Liver (tissue), 3 donors: ENCODE measurements around the gene SLC6A3.

Experiments
- GABPA ChIP-seq, 2 donors: IDR thresholded peaks in 1 of 2; conservative IDR thresholded peaks in 1 of 2; 2 replicates each; pipeline ENCODE4 v1.6.1; 2016; ENCODE audit warnings: antibody characterized with exemption in 2 of 2, mild to moderate bottlenecking in 1 of 2, moderate library complexity in 1 of 2
- SP1 ChIP-seq: IDR thresholded peaks from 2 replicates; pipeline ENCODE4 v1.6.1; 2018; ENCODE audit warnings: antibody characterized with exemption, mild to moderate bottlenecking
- TF ChIP-seq, protein P1 (sequence below): fragments of 150-350 bp; IDR thresholded peaks from 2 replicates; pipeline ENCODE4 v1.5.1; 2017; ENCODE audit warnings: improper control_type of control experiment, low read depth, low read length; ENCODE audit not compliant: missing input control
- donor health status: healthy.
- donor health status: healthy.

DNA sequence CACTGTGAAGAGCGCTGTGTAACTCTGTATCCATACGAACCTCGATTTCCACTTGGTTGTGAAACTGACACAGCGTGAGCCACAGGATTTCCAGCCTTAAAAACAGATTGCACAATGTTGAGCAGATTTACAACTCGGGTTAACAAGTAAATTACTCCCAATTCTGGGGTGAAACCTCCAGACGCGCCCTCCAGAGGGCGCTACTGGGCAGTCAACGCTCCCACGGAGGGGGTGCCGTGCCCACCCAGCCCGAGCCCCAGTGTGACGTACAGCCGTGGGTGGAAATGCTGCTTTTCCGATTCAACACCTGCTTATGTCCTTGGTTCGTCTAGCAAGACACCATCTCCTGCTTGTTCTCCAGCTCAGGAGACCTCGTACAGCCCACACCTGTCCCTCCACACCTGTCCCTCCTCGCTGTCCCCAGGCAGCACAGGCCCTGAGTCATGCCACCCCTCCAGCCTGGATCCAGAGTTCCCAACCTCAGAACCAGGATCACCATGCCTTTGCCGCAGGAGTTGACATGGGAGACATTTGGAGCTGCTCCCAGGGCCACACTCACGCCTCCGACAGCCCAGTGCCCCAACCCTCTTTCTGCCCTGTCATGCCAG lies 34.4 kb upstream of the SLC6A3 start:
- no peak for TF ChIP-seq GABPA (IDR thresholded peaks at IDR 0.05 in 1 of 2, conservative IDR thresholded peaks at IDR 0.05 in 1 of 2)
- TF ChIP-seq SP1: no peak
- TF ChIP-seq, protein P1, sequence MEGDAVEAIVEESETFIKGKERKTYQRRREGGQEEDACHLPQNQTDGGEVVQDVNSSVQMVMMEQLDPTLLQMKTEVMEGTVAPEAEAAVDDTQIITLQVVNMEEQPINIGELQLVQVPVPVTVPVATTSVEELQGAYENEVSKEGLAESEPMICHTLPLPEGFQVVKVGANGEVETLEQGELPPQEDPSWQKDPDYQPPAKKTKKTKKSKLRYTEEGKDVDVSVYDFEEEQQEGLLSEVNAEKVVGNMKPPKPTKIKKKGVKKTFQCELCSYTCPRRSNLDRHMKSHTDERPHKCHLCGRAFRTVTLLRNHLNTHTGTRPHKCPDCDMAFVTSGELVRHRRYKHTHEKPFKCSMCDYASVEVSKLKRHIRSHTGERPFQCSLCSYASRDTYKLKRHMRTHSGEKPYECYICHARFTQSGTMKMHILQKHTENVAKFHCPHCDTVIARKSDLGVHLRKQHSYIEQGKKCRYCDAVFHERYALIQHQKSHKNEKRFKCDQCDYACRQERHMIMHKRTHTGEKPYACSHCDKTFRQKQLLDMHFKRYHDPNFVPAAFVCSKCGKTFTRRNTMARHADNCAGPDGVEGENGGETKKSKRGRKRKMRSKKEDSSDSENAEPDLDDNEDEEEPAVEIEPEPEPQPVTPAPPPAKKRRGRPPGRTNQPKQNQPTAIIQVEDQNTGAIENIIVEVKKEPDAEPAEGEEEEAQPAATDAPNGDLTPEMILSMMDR: peak; percentile 47
